Thyroid gland (tissue), 4 donors: ENCODE results near the gene DDX17. TPM values are rescaled to one million over a fixed set of nuclear protein-coding genes. Genes with fewer than 3 reads are reported as not detected.

Source experiments
- DNase-seq, 2 donors: peaks; one replicate each; pipeline ENCODE4 v3.0.0-alpha.2; 2019
- H3K27ac ChIP-seq, 3 donors: fragments of 200-600 bp; sonication (generic); 1 replicate in 2 of 3; 2 replicates in 1 of 3; pipeline ENCODE4 v1.5.1; 2016 to 2019; ENCODE audit warnings: mild to moderate bottlenecking in 1 of 3, moderate library complexity in 1 of 3
- H3K27me3 ChIP-seq: fragments of 200-600 bp; sonication (generic); one replicate; pipeline ENCODE4 v1.5.1; 2019
- H3K36me3 ChIP-seq, 2 donors: fragments of 200-600 bp; sonication (generic); one replicate each; pipeline ENCODE4 v1.5.1; 2016 to 2019
- H3K4me1 ChIP-seq, 2 donors: fragments of 200-600 bp; sonication (generic); one replicate each; pipeline ENCODE4 v1.5.1; 2017 to 2019
- H3K4me3 ChIP-seq, 3 donors: fragments of 200-600 bp; sonication (generic); replicated peaks in 1 of 3; 1 replicate in 2 of 3; 2 replicates in 1 of 3; pipeline ENCODE4 v1.5.1; 2016; ENCODE audit warnings: mild to moderate bottlenecking in 1 of 3
- H3K9me3 ChIP-seq: fragments of 200-600 bp; sonication (generic); one replicate; pipeline ENCODE4 v1.5.1; 2017
- CTCF ChIP-seq, 6 experiments: fragments of 200-600 bp in 3 of 6; fragments of 450-650 bp in 3 of 6; sonication (generic) in 3 of 6; IDR thresholded peaks; one replicate each; pipeline ENCODE4 v1.5.1; 2016 to 2019; ENCODE audit warnings: antibody characterized with exemption in 6 of 6, mild to moderate bottlenecking in 2 of 6, inconsistent platforms in 1 of 6, moderate library complexity in 1 of 6
- POLR2A ChIP-seq, 2 donors: fragments of 450-650 bp; IDR thresholded peaks; one replicate each; pipeline ENCODE4 v1.6.1; 2017; ENCODE audit warnings: antibody characterized with exemption in 2 of 2, mild to moderate bottlenecking in 2 of 2, moderate library complexity in 1 of 2
- whole genome bisulfite sequencing, 2 donors: methylation state at CpG; one replicate each; pipeline ENCODE4 v1.1.5; 2017; 5-methylcytosine and 5-hydroxymethylcytosine counted together
- intact Hi-C: fragments of 100-400 bp; cut with DNase I; formaldehyde crosslinking; loops from one replicate; pipeline ENCODE4 v1.15.1; 2023
- total RNA-seq, 4 donors: library from RNA; depleted of rRNA; stranded (reverse); fragments of >200 nt; gene quantifications; one replicate each; pipeline ENCODE4 v1.2.3, GENCODE V29; 2016

The DDX17 gene
- total RNA-seq, 4 donors from 2014 or later = 594 to 1,014 (median 833) TPM

GRCh38 chr22:38494939-38495338 lies 11.2 kb downstream of the DDX17 start:
- Histone ChIP-seq H3K9me3 (no peaks in the 10 kb centered on the region), H3K4me1 (no peaks in the 10 kb centered on the region), H3K4me3 (no peak overlapping the region), H3K36me3 (peaks cover 97 to 99% of the 10 kb centered on the region in 2 donors), H3K27ac (no peak overlapping the region), H3K27me3 (no peaks in the 10 kb centered on the region)
- WGBS, 2 donors = 91 to 94% methylated on average over 12 of the region's 12 CpGs
- TF ChIP-seq CTCF (IDR thresholded peaks at IDR 0.05) (no peak), POLR2A (IDR thresholded peaks at IDR 0.05) (no peak)
- intact Hi-C loops = no loop called here
- DNase-seq = no peak

- Histone ChIP-seq H3K9me3 (no peaks in the 10 kb centered on the region), H3K27ac (no peak overlapping the region), H3K4me3 (no peak overlapping the region), H3K4me1 (no peaks in the 10 kb centered on the region), H3K27me3 (no peaks in the 10 kb centered on the region), H3K36me3 (peaks cover 97 to 99% of the 10 kb centered on the region in 2 donors)
- no peak for DNase-seq
- TF ChIP-seq CTCF (IDR thresholded peaks at IDR 0.05) = no peak
- no peak for TF ChIP-seq POLR2A (IDR thresholded peaks at IDR 0.05)
- whole genome bisulfite sequencing, 2 donors = 47 to 83% methylated on average over 2 of the region's 2 CpGs
- intact Hi-C loops = no loop called here
These were observed 11.6 kb downstream of the DDX17 start for GRCh38 chr22:38494498-38494897.

GRCh38 chr22:38491707-38492348 lies 14.3 kb downstream of the DDX17 start:
- Histone ChIP-seq H3K4me3 (no peak overlapping the region), H3K27me3 (no peaks in the 10 kb centered on the region), H3K27ac (no peak overlapping the region), H3K9me3 (no peaks in the 10 kb centered on the region), H3K36me3 (peaks cover 97 to 98% of the 10 kb centered on the region in 2 donors), H3K4me1 (no peaks in the 10 kb centered on the region)
- WGBS, 2 donors = 77 to 78% methylated on average over 5 of the region's 5 CpGs
- intact Hi-C loops = no loop called here
- no peak for DNase-seq
- TF ChIP-seq CTCF (IDR thresholded peaks at IDR 0.05) = no peak
- no peak for TF ChIP-seq POLR2A (IDR thresholded peaks at IDR 0.05)

- DNase-seq = peak; percentile 54 to 59
- H3K27ac ChIP-seq = no peak overlapping the region
- H3K4me3 ChIP-seq = no peak overlapping the region
- 57 to 71% methylated on average over 1 of the region's 1 CpG for WGBS, 2 donors
- H3K9me3 ChIP-seq = no peaks in the 10 kb centered on the region
- intact Hi-C loops = no loop called here
- H3K36me3 ChIP-seq = peaks cover 97 to 98% of the 10 kb centered on the region in 2 donors
- no peaks in the 10 kb centered on the region for H3K27me3 ChIP-seq
- no peak for TF ChIP-seq POLR2A (IDR thresholded peaks at IDR 0.05)
- no peak for TF ChIP-seq CTCF (IDR thresholded peaks at IDR 0.05)
- H3K4me1 ChIP-seq = no peaks in the 10 kb centered on the region
These were observed 15.2 kb downstream of the DDX17 start for GRCh38 chr22:38490915-38491314.

- Histone ChIP-seq H3K4me1 (no peaks in the 10 kb centered on the region), H3K4me3 (no peak overlapping the region), H3K27ac (no peak overlapping the region), H3K27me3 (no peaks in the 10 kb centered on the region), H3K36me3 (peaks cover 97 to 98% of the 10 kb centered on the region in 2 donors), H3K9me3 (no peaks in the 10 kb centered on the region)
- no peak for TF ChIP-seq CTCF (IDR thresholded peaks at IDR 0.05)
- no peak for TF ChIP-seq POLR2A (IDR thresholded peaks at IDR 0.05)
- WGBS, 2 donors = 69 to 81% methylated on average over 2 of the region's 2 CpGs
- DNase-seq = no peak
- intact Hi-C loops = no loop called here
These were observed 15.6 kb downstream of the DDX17 start for GRCh38 chr22:38490475-38490874.
